Natural killer cell treated with Interleukin-12 subunit alpha and Interleukin-12 subunit beta and Interleukin-15 and Interleukin-18, amount 100 ng/mL, for 72 hours (primary cell): ENCODE data around the gene TMEM222. TPM values are rescaled to one million over a fixed set of nuclear protein-coding genes. Genes with fewer than 3 reads are reported as not detected.
"Not testable (repeated sequence)": the region's sequence is repeated elsewhere in the genome, so short reads cannot be mapped to it uniquely, and the experiment has no call there.

Experiments
- ATAC-seq, 2 donors: fragments of 150-1000 bp; cut with Tn5 transposase in 1 of 2; sonication (Bioruptor Pico), chemical (Tn5 transposase) in 1 of 2; 2 replicates each; pipeline ENCODE4 v1.10.0; 2021
- DNase-seq: peaks from one replicate; pipeline ENCODE4 v3.0.0; 2022; ENCODE audit warnings: low spot score
- H3K27ac Mint-ChIP-seq, 2 donors: 1 replicate in 1 of 2; 2 replicates in 1 of 2; pipeline ENCODE4 v1.8.0; 2022; ENCODE audit warnings: mixed read lengths in 2 of 2, mild to moderate bottlenecking in 1 of 2, moderate library complexity in 1 of 2
- H3K27me3 Mint-ChIP-seq, 2 donors: 1 replicate in 1 of 2; 2 replicates in 1 of 2; pipeline ENCODE4 v1.8.0; 2022; ENCODE audit warnings: mixed read lengths in 2 of 2
- H3K36me3 Mint-ChIP-seq: one replicate; pipeline ENCODE4 v1.8.0; 2022; ENCODE audit warnings: mixed read lengths
- H3K4me1 Mint-ChIP-seq, 2 donors: 1 replicate in 1 of 2; 2 replicates in 1 of 2; pipeline ENCODE4 v1.8.0; 2022; ENCODE audit warnings: low read depth in 2 of 2, mixed read lengths in 2 of 2, mild to moderate bottlenecking in 1 of 2
- H3K4me3 Mint-ChIP-seq: one replicate; pipeline ENCODE4 v1.8.0; 2022; ENCODE audit warnings: mixed read lengths
- H3K9me3 Mint-ChIP-seq: 2 replicates; pipeline ENCODE4 v1.8.0; 2022; ENCODE audit warnings: mixed read lengths
- total RNA-seq, 2 donors: library from RNA; stranded (reverse); gene quantifications; one replicate each; pipeline ENCODE4 v1.2.3, GENCODE V29; 2022

TMEM222 gene
- total RNA-seq, 2 donors from 2014 or later = 40.6 to 49.5 TPM

- DNase-seq = peak; percentile 50
- Mint-ChIP-seq H3K4me1 (no peaks in the 10 kb centered on the region), H3K27me3 (peaks cover 0 to 7% of the 10 kb centered on the region in 2 donors), H3K27ac (no peak overlapping the region), H3K4me3 (no peak overlapping the region), H3K36me3 (no peaks in the 10 kb centered on the region), H3K9me3 (no peaks in the 10 kb centered on the region)
- ATAC-seq = no peak
Measured at GRCh38 chr1:27377760-27378495, 56.0 kb downstream of the TMEM222 start.

GRCh38 chr1:27379564-27380122, 57.7 kb downstream of the TMEM222 start:
- Mint-ChIP-seq H3K27me3 (peaks cover 0 to 7% of the 10 kb centered on the region in 2 donors), H3K9me3 (no peaks in the 10 kb centered on the region), H3K4me3 (no peak overlapping the region), H3K36me3 (no peaks in the 10 kb centered on the region), H3K27ac (no peak overlapping the region), H3K4me1 (peaks cover 0 to 4% of the 10 kb centered on the region in 2 donors)
- ATAC-seq (no peak), DNase-seq (no peak)

DNA sequence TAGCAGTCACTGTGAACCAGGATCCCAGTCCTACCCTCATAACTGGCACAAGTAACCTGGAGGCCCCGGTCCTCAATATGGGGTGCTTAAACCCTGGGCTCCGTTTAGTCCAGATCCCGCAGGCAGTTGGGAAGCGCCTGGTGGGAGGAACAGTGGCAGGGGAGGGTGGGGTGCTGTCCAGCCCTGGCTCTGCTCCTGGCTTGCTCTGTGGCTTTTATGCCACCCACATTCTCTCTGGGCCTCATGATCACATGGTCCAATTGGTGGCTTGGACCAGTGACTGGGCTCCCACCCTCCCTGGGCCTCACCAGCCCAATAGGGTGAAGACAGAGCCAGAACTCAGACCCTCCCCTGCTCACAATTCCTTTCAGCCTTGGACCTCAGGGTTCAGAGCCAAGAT, 58.3 kb downstream of the TMEM222 start:
- Mint-ChIP-seq H3K27ac (no peak overlapping the region), H3K4me1 (peaks cover 0 to 4% of the 10 kb centered on the region in 2 donors), H3K9me3 (no peaks in the 10 kb centered on the region), H3K27me3 (peaks cover 0 to 7% of the 10 kb centered on the region in 2 donors), H3K4me3 (no peak overlapping the region), H3K36me3 (no peaks in the 10 kb centered on the region)
- ATAC-seq = no peak
- DNase-seq = no peak

DNA sequence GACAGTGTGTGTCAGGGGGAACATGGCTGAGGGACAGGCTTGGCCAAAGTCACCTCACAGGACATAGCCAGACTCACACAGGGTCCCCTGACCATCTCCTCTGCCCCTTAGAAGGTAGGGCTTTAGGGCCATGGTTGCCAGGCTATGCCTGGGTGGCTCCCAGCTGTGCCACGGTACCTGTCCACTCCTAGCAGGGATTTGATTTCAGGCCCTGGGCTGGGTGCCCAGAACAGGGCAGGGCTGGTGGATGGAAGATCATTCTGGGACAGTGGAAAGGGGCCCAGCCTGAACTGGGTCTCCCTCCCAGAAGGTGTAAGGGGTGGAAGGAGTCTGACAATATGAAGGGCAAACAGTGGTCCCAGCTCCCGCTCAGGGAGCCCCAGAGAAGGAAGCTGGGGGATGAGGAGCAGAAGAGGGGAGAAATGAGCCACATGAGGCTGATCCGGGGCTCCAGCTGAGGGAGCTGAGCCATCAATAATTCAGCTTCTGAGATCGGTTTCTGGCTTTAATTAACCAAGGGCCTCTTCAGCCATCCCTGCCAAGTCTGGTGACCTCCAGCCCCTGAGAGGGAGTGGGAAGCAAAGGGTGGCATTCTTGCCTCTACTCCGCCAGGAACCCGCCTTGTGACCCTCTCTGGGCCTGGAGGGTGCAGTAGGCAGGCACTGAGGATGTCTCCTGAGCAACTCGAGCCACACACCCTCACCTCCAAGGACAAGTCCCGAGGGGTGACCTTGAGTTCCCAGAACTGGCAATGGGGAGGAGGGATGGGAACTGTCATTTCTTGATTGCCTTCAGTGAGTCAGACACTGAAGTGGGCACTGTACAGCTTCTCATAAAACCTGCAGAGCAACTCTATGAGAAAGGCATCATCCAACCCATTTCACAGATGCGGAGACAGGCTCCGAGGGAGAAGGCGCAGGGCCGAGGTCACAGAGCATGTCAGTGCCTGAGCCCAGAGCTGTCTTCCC, 59.1 kb downstream of the TMEM222 start:
- H3K27me3 Mint-ChIP-seq = peaks cover 0 to 4% of the 10 kb centered on the region in 2 donors
- H3K4me3 Mint-ChIP-seq = no peak overlapping the region
- DNase-seq = no peak
- peaks cover 0 to 4% of the 10 kb centered on the region in 2 donors for H3K4me1 Mint-ChIP-seq
- peak in 1 of 2 donors; percentile 25 for ATAC-seq
- no peak overlapping the region for H3K27ac Mint-ChIP-seq
- no peaks in the 10 kb centered on the region for H3K36me3 Mint-ChIP-seq
- H3K9me3 Mint-ChIP-seq = no peaks in the 10 kb centered on the region

GRCh38 chr1:27381969-27382762, 60.2 kb downstream of the TMEM222 start:
- ATAC-seq (no peak), DNase-seq (no peak)
- Mint-ChIP-seq H3K4me3 (no peak overlapping the region), H3K27ac (no peak overlapping the region), H3K36me3 (no peaks in the 10 kb centered on the region), H3K9me3 (no peaks in the 10 kb centered on the region), H3K27me3 (peaks cover 0 to 6% of the 10 kb centered on the region in 2 donors), H3K4me1 (peaks cover 0 to 4% of the 10 kb centered on the region in 2 donors)

DNA sequence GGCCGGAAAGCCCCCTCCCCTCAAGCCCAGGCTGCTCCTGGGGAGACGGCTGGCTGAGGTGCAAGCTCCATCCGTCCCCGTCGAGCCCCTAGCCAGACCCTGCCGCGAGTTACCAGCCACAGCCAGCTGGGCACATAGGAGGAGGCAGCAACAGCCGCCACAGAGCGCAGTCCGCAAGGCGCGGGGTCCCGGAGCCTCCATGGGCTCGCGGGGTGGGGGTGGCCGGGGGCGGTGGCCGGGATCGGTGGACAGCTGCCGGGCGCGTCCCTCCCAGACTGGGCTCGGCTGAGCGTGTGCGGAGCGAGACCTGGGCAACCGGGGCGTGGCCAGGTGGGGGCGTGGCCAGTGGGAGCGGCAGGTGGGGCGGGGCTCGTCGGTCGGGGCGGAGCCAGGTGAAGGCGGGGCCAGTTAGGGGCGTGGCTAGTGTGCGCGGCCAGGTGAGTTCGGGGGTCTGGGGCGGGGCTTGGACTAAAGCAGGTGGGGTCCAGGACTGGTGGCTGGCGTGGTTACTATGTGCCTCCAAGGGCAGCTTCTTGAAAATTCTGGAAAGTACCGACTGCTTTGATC, 61.2 kb downstream of the TMEM222 start, which contains the start of gene CD164L2:
Gene CD164L2, minus strand, starts transcription at position 295 of the 567 bp plus-strand sequence. Its CDS starts 94 bp downstream, at position 201.
- H3K36me3 Mint-ChIP-seq = no peaks in the 10 kb centered on the region
- H3K27me3 Mint-ChIP-seq = peaks cover 0 to 6% of the 10 kb centered on the region in 2 donors
- H3K4me1 Mint-ChIP-seq = peaks cover 0 to 4% of the 10 kb centered on the region in 2 donors
- H3K27ac Mint-ChIP-seq = no peak within 1 kb of the TSS
- DNase-seq = no peak
- H3K4me3 Mint-ChIP-seq = no peak within 1 kb of the TSS
- ATAC-seq = peak; percentile 55 to 86
- H3K9me3 Mint-ChIP-seq = no peaks in the 10 kb centered on the region

- Mint-ChIP-seq H3K27ac (no peak overlapping the region), H3K4me3 (no peak overlapping the region), H3K36me3 (no peaks in the 10 kb centered on the region), H3K9me3 (no peaks in the 10 kb centered on the region), H3K4me1 (peaks cover 0 to 7% of the 10 kb centered on the region in 2 donors), H3K27me3 (peaks cover 0 to 9% of the 10 kb centered on the region in 2 donors)
- DNase-seq = no peak
- no peak for ATAC-seq
Measured at GRCh38 chr1:27383661-27384060, 61.7 kb downstream of the TMEM222 start.

GRCh38 chr1:27384797-27385196, 62.8 kb downstream of the TMEM222 start:
- H3K9me3 Mint-ChIP-seq, H3K36me3 Mint-ChIP-seq, ATAC-seq, DNase-seq, H3K27ac Mint-ChIP-seq, H3K4me1 Mint-ChIP-seq, H3K27me3 Mint-ChIP-seq, H3K4me3 Mint-ChIP-seq: not testable (repeated sequence)

Other genes starting within 250 kb of the TMEM222 start
- gene SLC9A1, start 167.0 kb upstream of the TMEM222 start, total RNA-seq = 10 to 100 TPM; 25.3 to 31.4 TPM
- gene WDTC1, start 87.5 kb upstream of the TMEM222 start, total RNA-seq = 10 to 100 TPM; 30.2 to 33.9 TPM
- gene SYTL1, start 19.9 kb downstream of the TMEM222 start, total RNA-seq = 10 to 100 TPM; 24.2 to 39.5 TPM
- gene MAP3K6, start 44.8 kb downstream of the TMEM222 start, total RNA-seq = 1 to 10 TPM; 8.5 TPM
- not detected for gene FCN3, start 52.7 kb downstream of the TMEM222 start, total RNA-seq
- gene CD164L2, start 61.2 kb downstream of the TMEM222 start, total RNA-seq = not detected
- 1 to 10 TPM in 1 of 2 donors, under 1 TPM in 1; 0.64 to 1.1 TPM for gene GPR3, start 70.5 kb downstream of the TMEM222 start, total RNA-seq
- 100 to 1,000 TPM in 1 of 2 donors, 10 to 100 TPM in 1; 97.7 to 110 TPM for gene WASF2, start 168.0 kb downstream of the TMEM222 start, total RNA-seq